ENCODE data around the gene MAGEB17.
"Not testable (repeated sequence)": the region's sequence is repeated elsewhere in the genome, so short reads cannot be mapped to it uniquely, and the experiment has no call there.

Gene MAGEB17

GRCh38 chrX:16148896-16149295 lies 18.4 kb upstream of the MAGEB17 start:
- H3K4me3 ChIP-seq (ENCODE audit: insufficient read depth, low read depth, low read length, poor library complexity, severe bottlenecking) = no peak overlapping the region
- H3K27me3 ChIP-seq (replicated peaks; ENCODE audit: control insufficient read depth, insufficient read depth, low read length, poor library complexity, severe bottlenecking) = no peaks in the 10 kb centered on the region
- no peak for DNase-seq
- no peaks in the 10 kb centered on the region for H3K36me3 ChIP-seq (ENCODE audit: control insufficient read depth, insufficient read depth, low read length)
- no peak overlapping the region for H3K27ac ChIP-seq (ENCODE audit: insufficient read depth, low read length, poor library complexity, severe bottlenecking)
- no peaks in the 10 kb centered on the region for H3K9me3 ChIP-seq (ENCODE audit: control insufficient read depth, low read length)
- no peaks in the 10 kb centered on the region for H3K4me1 ChIP-seq (ENCODE audit: control insufficient read depth, insufficient read depth, low read length, poor library complexity, severe bottlenecking)

GRCh38 chrX:16155581-16156096 lies 11.6 kb upstream of the MAGEB17 start:
- Histone ChIP-seq H3K36me3 (ENCODE audit: control insufficient read depth, insufficient read depth, low read length) (no peaks in the 10 kb centered on the region), H3K27me3 (replicated peaks; ENCODE audit: control insufficient read depth, insufficient read depth, low read length, poor library complexity, severe bottlenecking) (no peaks in the 10 kb centered on the region), H3K27ac (ENCODE audit: insufficient read depth, low read length, poor library complexity, severe bottlenecking) (no peak overlapping the region), H3K9me3 (ENCODE audit: control insufficient read depth, low read length) (no peaks in the 10 kb centered on the region), H3K4me1 (ENCODE audit: control insufficient read depth, insufficient read depth, low read length, poor library complexity, severe bottlenecking) (no peaks in the 10 kb centered on the region), H3K4me3 (ENCODE audit: insufficient read depth, low read depth, low read length, poor library complexity, severe bottlenecking) (no peak overlapping the region)
- DNase-seq = no peak

DNA sequence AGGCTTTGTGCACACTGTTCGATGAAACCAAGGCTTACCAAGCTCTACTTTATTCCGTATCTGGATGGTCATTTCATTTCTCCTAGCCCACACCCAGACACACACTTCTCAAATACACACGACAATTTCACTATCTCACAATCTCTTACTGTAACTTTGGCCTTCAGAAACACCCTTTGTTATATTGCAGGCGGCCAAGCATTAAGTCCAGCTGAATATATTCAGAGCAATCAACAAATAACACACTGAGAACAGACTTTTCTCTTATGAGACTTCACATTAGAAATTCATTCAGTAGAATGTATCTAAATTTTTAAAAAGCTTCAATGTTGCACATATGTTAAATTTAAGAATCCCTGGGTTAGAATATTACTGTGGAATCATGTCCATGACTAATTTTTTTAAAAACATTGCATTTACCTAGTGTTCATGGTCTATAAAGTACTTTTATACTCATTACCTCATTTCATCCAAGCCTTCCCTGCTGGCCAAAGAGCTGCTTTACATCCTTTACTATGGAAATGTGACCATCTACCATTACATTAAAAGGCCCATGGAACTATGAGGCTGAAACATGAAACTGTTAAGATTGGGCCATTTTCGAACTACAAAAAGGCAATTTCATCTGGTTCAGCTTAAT lies 10.5 kb upstream of the MAGEB17 start:
- Histone ChIP-seq H3K4me1 (ENCODE audit: control insufficient read depth, insufficient read depth, low read length, poor library complexity, severe bottlenecking) (no peaks in the 10 kb centered on the region), H3K36me3 (ENCODE audit: control insufficient read depth, insufficient read depth, low read length) (no peaks in the 10 kb centered on the region), H3K4me3 (ENCODE audit: insufficient read depth, low read depth, low read length, poor library complexity, severe bottlenecking) (no peak overlapping the region), H3K27ac (ENCODE audit: insufficient read depth, low read length, poor library complexity, severe bottlenecking) (no peak overlapping the region), H3K9me3 (ENCODE audit: control insufficient read depth, low read length) (no peaks in the 10 kb centered on the region), H3K27me3 (replicated peaks; ENCODE audit: control insufficient read depth, insufficient read depth, low read length, poor library complexity, severe bottlenecking) (no peaks in the 10 kb centered on the region)
- DNase-seq = no peak

- no peaks in the 10 kb centered on the region for H3K27me3 ChIP-seq (replicated peaks; ENCODE audit: control insufficient read depth, insufficient read depth, low read length, poor library complexity, severe bottlenecking)
- no peak overlapping the region for H3K27ac ChIP-seq (ENCODE audit: insufficient read depth, low read length, poor library complexity, severe bottlenecking)
- H3K36me3 ChIP-seq (ENCODE audit: control insufficient read depth, insufficient read depth, low read length) = no peaks in the 10 kb centered on the region
- H3K4me3 ChIP-seq (ENCODE audit: insufficient read depth, low read depth, low read length, poor library complexity, severe bottlenecking) = no peak overlapping the region
- no peak for DNase-seq
- H3K9me3 ChIP-seq (ENCODE audit: control insufficient read depth, low read length) = no peaks in the 10 kb centered on the region
- no peaks in the 10 kb centered on the region for H3K4me1 ChIP-seq (ENCODE audit: control insufficient read depth, insufficient read depth, low read length, poor library complexity, severe bottlenecking)
Observed at GRCh38 chrX:16160729-16161128, 6.6 kb upstream of the MAGEB17 start.

- not testable (repeated sequence) for H3K4me1 ChIP-seq (ENCODE audit: control insufficient read depth, insufficient read depth, low read length, poor library complexity, severe bottlenecking); H3K36me3 ChIP-seq (ENCODE audit: control insufficient read depth, insufficient read depth, low read length); H3K9me3 ChIP-seq (ENCODE audit: control insufficient read depth, low read length); H3K27ac ChIP-seq (ENCODE audit: insufficient read depth, low read length, poor library complexity, severe bottlenecking); DNase-seq; H3K4me3 ChIP-seq (ENCODE audit: insufficient read depth, low read depth, low read length, poor library complexity, severe bottlenecking); H3K27me3 ChIP-seq (replicated peaks; ENCODE audit: control insufficient read depth, insufficient read depth, low read length, poor library complexity, severe bottlenecking)
Observed at GRCh38 chrX:16161173-16161572, 6.1 kb upstream of the MAGEB17 start.

DNA sequence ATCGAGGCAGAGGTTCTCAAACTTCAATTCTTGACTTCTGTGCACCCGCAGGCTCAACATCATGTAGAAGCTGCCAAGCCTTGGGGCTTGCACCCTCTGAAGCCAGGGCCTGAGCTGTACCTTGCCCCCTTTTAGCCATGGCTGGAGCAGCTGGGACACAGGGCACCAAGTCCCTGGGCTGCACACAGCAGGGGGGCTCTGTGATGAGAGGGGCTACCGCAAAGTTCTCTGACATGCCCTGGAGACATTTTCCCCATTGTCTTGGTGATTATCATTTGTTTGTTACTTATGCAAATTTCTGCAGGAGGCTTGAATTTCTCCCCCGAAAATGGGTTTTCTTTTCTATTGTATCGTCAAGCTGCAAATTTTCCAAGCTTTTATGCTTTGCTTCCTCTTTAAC lies 4.9 kb upstream of the MAGEB17 start:
- no peak for DNase-seq
- Histone ChIP-seq H3K27me3 (replicated peaks; ENCODE audit: control insufficient read depth, insufficient read depth, low read length, poor library complexity, severe bottlenecking) (no peaks in the 10 kb centered on the region), H3K9me3 (ENCODE audit: control insufficient read depth, low read length) (no peaks in the 10 kb centered on the region), H3K4me1 (ENCODE audit: control insufficient read depth, insufficient read depth, low read length, poor library complexity, severe bottlenecking) (no peaks in the 10 kb centered on the region), H3K4me3 (ENCODE audit: insufficient read depth, low read depth, low read length, poor library complexity, severe bottlenecking) (no peak overlapping the region), H3K36me3 (ENCODE audit: control insufficient read depth, insufficient read depth, low read length) (no peaks in the 10 kb centered on the region), H3K27ac (ENCODE audit: insufficient read depth, low read length, poor library complexity, severe bottlenecking) (no peak overlapping the region)

- Histone ChIP-seq H3K36me3 (ENCODE audit: control insufficient read depth, insufficient read depth, low read length) (no peaks in the 10 kb centered on the region), H3K9me3 (ENCODE audit: control insufficient read depth, low read length) (no peaks in the 10 kb centered on the region), H3K4me3 (ENCODE audit: insufficient read depth, low read depth, low read length, poor library complexity, severe bottlenecking) (no peak overlapping the region), H3K27ac (ENCODE audit: insufficient read depth, low read length, poor library complexity, severe bottlenecking) (no peak overlapping the region), H3K4me1 (ENCODE audit: control insufficient read depth, insufficient read depth, low read length, poor library complexity, severe bottlenecking) (no peaks in the 10 kb centered on the region), H3K27me3 (replicated peaks; ENCODE audit: control insufficient read depth, insufficient read depth, low read length, poor library complexity, severe bottlenecking) (no peaks in the 10 kb centered on the region)
- DNase-seq = no peak
Observed at GRCh38 chrX:16164748-16165147, 2.5 kb upstream of the MAGEB17 start.

DNA sequence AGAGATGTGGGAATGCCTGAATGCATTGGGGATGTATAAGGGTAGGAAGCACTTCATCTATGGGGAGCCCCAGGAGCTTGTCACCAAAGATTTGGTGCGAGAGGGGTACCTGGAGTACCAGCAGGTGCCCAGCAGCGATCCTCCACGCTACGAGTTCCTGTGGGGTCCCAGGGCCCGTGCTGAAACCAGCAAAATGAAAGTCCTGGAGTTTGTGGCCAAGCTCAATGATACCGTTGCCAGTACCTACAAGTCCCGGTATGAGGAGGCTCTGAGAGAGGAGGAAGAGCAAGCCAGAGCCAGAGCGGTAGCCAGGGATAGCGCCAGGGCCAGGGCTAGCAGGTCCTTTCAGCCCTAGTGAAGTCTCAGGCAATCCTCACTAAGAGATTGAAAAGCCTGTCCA lies 3.8 kb downstream of the MAGEB17 start:
- H3K4me3 ChIP-seq (ENCODE audit: insufficient read depth, low read depth, low read length, poor library complexity, severe bottlenecking) = no peak overlapping the region
- no peaks in the 10 kb centered on the region for H3K27me3 ChIP-seq (replicated peaks; ENCODE audit: control insufficient read depth, insufficient read depth, low read length, poor library complexity, severe bottlenecking)
- H3K9me3 ChIP-seq (ENCODE audit: control insufficient read depth, low read length) = no peaks in the 10 kb centered on the region
- H3K36me3 ChIP-seq (ENCODE audit: control insufficient read depth, insufficient read depth, low read length) = no peaks in the 10 kb centered on the region
- H3K27ac ChIP-seq (ENCODE audit: insufficient read depth, low read length, poor library complexity, severe bottlenecking) = no peak overlapping the region
- DNase-seq = no peak
- H3K4me1 ChIP-seq (ENCODE audit: control insufficient read depth, insufficient read depth, low read length, poor library complexity, severe bottlenecking) = no peaks in the 10 kb centered on the region

DNA sequence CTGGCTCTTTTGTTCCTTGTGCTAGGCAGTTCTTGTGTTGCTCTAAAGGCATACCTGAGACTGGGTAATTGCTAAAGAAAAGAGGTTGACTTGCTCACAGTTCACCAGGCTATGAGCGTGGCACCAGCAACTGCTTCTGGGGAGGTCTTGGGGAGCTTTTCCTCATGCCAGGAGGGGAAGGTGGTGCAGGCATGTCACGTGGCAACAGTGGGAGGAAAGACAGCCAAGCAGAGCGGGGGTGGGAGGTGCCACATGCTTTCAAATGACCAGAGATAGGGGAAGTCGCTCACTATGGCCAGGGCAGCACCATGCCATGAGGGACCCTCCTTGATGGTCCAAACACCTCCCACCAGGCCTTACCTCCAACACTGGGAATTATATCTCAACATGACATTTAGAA lies 4.7 kb downstream of the MAGEB17 start:
- no peaks in the 10 kb centered on the region for H3K27me3 ChIP-seq (replicated peaks; ENCODE audit: control insufficient read depth, insufficient read depth, low read length, poor library complexity, severe bottlenecking)
- no peak overlapping the region for H3K4me3 ChIP-seq (ENCODE audit: insufficient read depth, low read depth, low read length, poor library complexity, severe bottlenecking)
- H3K36me3 ChIP-seq (ENCODE audit: control insufficient read depth, insufficient read depth, low read length) = no peaks in the 10 kb centered on the region
- no peak for DNase-seq
- no peaks in the 10 kb centered on the region for H3K9me3 ChIP-seq (ENCODE audit: control insufficient read depth, low read length)
- H3K27ac ChIP-seq (ENCODE audit: insufficient read depth, low read length, poor library complexity, severe bottlenecking) = no peak overlapping the region
- H3K4me1 ChIP-seq (ENCODE audit: control insufficient read depth, insufficient read depth, low read length, poor library complexity, severe bottlenecking) = no peaks in the 10 kb centered on the region

DNA sequence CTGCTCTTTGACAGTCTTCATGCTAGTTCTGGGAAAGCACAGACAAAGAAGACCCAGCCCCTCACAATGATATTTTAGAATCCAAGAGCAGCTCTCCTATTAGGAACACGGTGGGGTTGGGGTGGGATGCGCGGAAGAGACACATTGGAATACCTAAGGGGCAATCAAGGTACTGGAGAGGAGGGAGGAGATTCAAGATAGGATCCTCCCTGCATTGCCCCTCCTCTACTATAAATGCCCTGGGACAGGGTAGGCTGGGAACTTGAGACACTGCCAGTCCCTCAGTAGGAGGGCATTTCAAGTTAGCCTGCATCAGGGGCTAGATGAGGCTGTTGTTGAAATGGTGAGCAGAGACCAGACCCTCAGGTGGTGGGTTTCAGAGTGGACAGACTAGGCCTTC lies 5.1 kb downstream of the MAGEB17 start:
- Histone ChIP-seq H3K4me3 (ENCODE audit: insufficient read depth, low read depth, low read length, poor library complexity, severe bottlenecking) (no peak overlapping the region), H3K36me3 (ENCODE audit: control insufficient read depth, insufficient read depth, low read length) (no peaks in the 10 kb centered on the region), H3K4me1 (ENCODE audit: control insufficient read depth, insufficient read depth, low read length, poor library complexity, severe bottlenecking) (no peaks in the 10 kb centered on the region), H3K27me3 (replicated peaks; ENCODE audit: control insufficient read depth, insufficient read depth, low read length, poor library complexity, severe bottlenecking) (no peaks in the 10 kb centered on the region), H3K9me3 (ENCODE audit: control insufficient read depth, low read length) (no peaks in the 10 kb centered on the region), H3K27ac (ENCODE audit: insufficient read depth, low read length, poor library complexity, severe bottlenecking) (no peak overlapping the region)
- no peak for DNase-seq

Measured in effector memory CD4-positive, alpha-beta T cell (primary cell).